Dermis microvascular lymphatic vessel endothelial cell (primary cell): Measurements from ENCODE around the gene ARAP3. TPM values are rescaled to one million over a fixed set of nuclear protein-coding genes. Genes with fewer than 3 reads are reported as not detected.
"Not testable (repeated sequence)": the region's sequence is repeated elsewhere in the genome, so short reads cannot be mapped to it uniquely, and the experiment has no call there.

ENCODE experiments used
- DNase-seq, 2 donors: peaks; one replicate each; pipeline versions ENCODE4 v3.0.0 to v3.0.0-alpha.2; 2010; ENCODE audit warnings: low read depth in 2 of 2
- total RNA-seq: library from RNA; depleted of rRNA; stranded (reverse); fragments of >200 nt; gene quantifications from 2 replicates; pipeline ENCODE4 v1.2.1, GENCODE V29; 2014

Gene ARAP3
- total RNA-seq, 1 donor from 2014 or later: 25.5 TPM

- peak; percentile 93 to 97 for DNase-seq
Observed at GRCh38 chr5:141618804-141619554, 63.1 kb downstream of the ARAP3 start, which contains the start of gene DIAPH1. TSS of gene DIAPH1 (minus strand) at chr5:141619000. CDS start at chr5:141618914, 86 bp downstream.

GRCh38 chr5:141618030-141618803 is 63.8 kb downstream of the ARAP3 start:
- peak; percentile 14 to 42 for DNase-seq

- peak in 1 of 2 donors; percentile 42 for DNase-seq
Observed at GRCh38 chr5:141617682-141618029, 64.4 kb downstream of the ARAP3 start.

- DNase-seq: peak in 1 of 2 donors; percentile 65
Observed at GRCh38 chr5:141617128-141617527, 64.9 kb downstream of the ARAP3 start.

- DNase-seq: no peak
Observed at GRCh38 chr5:141615991-141616720, 65.9 kb downstream of the ARAP3 start.

GRCh38 chr5:141613344-141613743 is 68.7 kb downstream of the ARAP3 start:
- no peak for DNase-seq

- no peak for DNase-seq
Observed at GRCh38 chr5:141611289-141611688, 70.7 kb downstream of the ARAP3 start.

GRCh38 chr5:141609921-141610320 is 72.1 kb downstream of the ARAP3 start:
- not testable (repeated sequence) for DNase-seq

GRCh38 chr5:141609044-141609443 is 73.0 kb downstream of the ARAP3 start:
- no peak for DNase-seq

- DNase-seq: no peak
Observed at GRCh38 chr5:141608557-141608956, 73.5 kb downstream of the ARAP3 start.

GRCh38 chr5:141608046-141608445 is 74.0 kb downstream of the ARAP3 start:
- DNase-seq: no peak

- DNase-seq: peak in 1 of 2 donors; percentile 78
Observed at GRCh38 chr5:141605523-141606277, 76.3 kb downstream of the ARAP3 start.

- DNase-seq: peak; percentile 9 to 72
Observed at GRCh38 chr5:141603923-141604717, 77.9 kb downstream of the ARAP3 start.

Other genes with a start within 250 kb of the ARAP3 start
- gene PCDHGC3, start 206.3 kb downstream of the ARAP3 start, total RNA-seq: 12.3 and 15.6 TPM in 2 replicates
- 0.77 and 0.89 TPM in 2 replicates for gene PCDHGC4, start 197.2 kb downstream of the ARAP3 start, total RNA-seq
- 0.26 and 0.51 TPM in 2 replicates for gene PCDHGC5, start 193.1 kb downstream of the ARAP3 start, total RNA-seq
- 41.1 and 43.0 TPM in 2 replicates for gene DIAPH1, start 63.2 kb downstream of the ARAP3 start, total RNA-seq
- gene HDAC3, start 45.4 kb downstream of the ARAP3 start, total RNA-seq: 46.6 and 52.8 TPM in 2 replicates
- 6.2 and 6.3 TPM in 2 replicates for gene RELL2, start 45.2 kb downstream of the ARAP3 start, total RNA-seq
- gene FCHSD1, start 30.8 kb downstream of the ARAP3 start, total RNA-seq: 10.7 and 12.6 TPM in 2 replicates
- 25.9 and 37.4 TPM in 2 replicates for gene PCDH1, start 196.2 kb upstream of the ARAP3 start, total RNA-seq
- 43.4 and 78.1 TPM in 2 replicates for gene DELE1, start 241.6 kb upstream of the ARAP3 start, total RNA-seq